NCI-H446 (cell line): Measurements from ENCODE around the gene BCAR1.

Experiments used
- DNase-seq, 2 experiments: peaks; one replicate each; lab custom pipeline; 2025; lab: John Stamatoyannopoulos, UW

Gene BCAR1

DNA sequence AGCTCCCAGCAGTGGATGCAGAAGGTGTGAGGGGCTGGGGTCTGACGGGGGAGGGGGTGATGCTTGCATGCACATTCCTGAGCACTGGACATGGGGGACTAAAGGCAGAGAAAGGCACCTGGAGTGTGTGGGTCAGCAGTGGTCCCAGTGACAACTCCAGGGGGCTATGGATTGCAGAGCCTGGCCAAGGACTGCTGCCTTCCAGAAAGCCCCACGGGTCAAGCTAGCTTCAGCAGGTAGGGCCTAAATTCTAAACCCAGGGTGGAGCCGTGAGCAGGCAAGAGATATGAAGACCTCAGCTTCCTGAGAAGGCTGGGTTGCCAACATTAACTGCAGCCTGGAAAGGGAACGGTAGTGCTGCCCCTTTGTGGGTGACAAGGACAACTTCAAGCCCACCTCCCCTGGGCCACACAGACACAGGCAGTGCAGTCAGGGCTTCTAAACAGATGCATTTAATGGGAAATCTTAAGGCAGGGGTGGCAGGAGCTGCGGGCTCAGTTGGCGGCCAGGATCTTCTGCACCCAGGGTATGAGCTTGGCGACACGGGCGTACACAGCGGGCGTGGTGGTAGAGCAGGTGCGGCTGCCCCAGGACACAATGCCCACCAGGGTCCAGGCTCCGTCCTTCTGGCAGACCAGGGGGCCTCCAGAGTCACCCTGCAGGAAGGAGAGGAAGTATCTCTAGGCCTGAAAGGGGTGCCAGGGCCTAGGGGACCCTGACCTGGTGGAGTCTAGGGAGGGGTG is 47.6 kb downstream of the BCAR1 start:
- no peak for DNase-seq

DNA sequence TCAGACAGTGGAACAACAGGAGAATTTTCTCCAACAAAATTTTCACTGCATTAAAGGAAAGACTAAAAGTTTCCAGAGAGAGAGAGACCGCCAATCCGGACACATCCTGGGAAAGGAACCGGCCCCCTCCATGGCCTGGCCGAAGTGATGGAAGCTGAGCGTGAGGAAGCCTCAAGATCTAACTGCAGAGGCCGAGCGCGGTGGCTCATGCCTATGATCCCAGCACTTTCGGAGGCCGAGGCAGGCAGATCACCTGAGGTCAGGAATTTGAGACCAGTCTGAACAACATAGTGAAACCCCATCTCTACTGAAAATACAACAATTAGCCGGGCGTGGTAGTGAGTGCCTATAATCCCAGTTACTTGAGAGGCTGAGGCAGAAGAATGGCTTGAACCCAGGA is 48.3 kb downstream of the BCAR1 start:
- no peak for DNase-seq

DNA sequence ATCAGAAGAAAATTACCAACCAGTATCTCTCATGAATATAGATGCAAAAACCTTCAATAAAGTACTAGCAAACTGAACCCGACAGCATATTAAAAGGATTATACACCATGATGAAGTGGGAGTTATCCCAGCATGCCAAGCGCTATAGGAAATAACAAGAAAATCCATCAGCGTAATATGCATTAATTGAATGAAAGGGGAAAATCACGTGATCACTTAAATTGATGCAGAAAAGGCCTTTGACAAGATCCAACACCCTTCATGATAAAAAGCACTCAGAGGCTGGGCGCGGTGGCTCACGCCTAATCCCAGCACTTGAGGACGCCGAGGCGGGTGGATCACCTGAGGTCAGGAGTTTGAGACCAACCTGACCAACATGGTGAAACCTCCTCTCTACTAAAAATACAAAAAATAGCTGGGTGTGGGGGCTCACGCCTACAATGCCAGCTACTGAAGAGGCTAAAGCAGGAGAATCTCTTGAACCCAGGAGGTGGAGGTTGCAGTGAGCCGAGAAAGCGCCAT is 49.3 kb downstream of the BCAR1 start:
- no peak for DNase-seq

DNA sequence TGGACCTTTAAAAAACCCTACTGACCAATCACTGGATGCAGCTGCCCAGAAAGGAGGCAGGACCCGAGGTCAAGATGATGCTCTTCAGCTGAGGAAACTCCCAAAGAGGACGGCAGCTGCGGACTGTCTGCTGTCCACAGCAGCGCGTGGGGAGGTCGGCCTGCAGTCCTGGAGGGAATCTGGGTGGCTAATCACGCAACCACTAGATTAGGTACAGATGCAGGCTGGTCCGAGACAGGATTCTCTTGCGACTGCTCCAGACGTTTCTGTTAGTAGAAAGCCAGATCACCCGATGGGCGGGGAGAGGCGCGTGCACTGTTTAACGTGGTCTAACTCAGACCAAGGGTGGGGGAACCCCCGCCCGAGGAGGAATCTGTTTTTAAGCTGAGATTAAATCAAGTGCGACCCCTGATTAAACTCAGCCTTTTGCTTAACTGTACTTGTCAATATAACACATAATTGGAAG is 53.3 kb downstream of the BCAR1 start:
- DNase-seq = no peak

DNA sequence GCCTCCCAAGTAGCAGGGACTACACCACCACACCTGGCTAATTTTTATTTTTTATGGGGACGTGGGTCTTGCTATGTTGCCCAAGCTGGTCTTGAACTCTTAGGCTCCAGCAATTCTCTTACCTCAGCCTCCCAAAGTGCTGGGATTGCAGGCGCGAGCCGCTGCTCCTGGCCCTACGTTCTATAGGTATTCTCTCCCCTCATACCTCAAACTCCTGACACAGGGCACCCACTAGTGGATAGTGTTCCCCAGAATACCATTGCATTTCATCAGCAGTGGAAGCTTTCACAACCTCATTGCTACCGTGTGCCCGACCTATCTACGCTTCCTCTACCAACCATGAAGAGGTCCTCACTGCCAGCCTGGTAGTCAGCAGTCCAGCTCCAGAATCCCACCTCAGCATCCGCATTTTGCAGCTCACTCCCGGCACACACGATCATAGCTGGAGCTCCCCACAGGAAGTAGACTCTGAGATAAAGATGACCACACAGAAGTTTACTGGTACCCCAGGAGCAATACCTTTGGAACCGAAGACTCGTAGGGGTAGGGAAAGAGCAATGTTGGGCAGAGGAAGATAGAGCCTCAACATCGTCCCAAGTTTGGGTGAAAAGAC is 53.8 kb downstream of the BCAR1 start:
- no peak for DNase-seq

DNA sequence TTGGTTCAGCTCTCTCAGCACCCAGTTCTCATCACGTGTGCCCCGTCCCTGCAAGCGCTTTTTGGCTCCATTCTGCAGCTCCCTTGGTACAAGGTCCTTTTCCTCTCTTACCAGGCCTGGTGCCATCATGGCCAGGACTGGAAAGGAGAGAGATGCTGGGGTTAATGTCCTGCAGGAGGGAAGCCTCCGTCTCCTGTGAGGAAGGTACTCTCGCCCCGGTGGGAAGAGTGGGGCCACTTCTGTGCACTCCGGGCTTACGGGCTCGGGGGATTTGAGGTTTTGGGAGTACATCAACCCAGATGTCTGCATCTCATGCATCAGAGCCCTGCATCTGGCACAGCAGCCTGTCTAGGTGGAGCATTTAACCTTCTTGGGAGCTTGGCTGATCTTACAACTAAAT is 54.6 kb downstream of the BCAR1 start:
- no peak for DNase-seq

DNA sequence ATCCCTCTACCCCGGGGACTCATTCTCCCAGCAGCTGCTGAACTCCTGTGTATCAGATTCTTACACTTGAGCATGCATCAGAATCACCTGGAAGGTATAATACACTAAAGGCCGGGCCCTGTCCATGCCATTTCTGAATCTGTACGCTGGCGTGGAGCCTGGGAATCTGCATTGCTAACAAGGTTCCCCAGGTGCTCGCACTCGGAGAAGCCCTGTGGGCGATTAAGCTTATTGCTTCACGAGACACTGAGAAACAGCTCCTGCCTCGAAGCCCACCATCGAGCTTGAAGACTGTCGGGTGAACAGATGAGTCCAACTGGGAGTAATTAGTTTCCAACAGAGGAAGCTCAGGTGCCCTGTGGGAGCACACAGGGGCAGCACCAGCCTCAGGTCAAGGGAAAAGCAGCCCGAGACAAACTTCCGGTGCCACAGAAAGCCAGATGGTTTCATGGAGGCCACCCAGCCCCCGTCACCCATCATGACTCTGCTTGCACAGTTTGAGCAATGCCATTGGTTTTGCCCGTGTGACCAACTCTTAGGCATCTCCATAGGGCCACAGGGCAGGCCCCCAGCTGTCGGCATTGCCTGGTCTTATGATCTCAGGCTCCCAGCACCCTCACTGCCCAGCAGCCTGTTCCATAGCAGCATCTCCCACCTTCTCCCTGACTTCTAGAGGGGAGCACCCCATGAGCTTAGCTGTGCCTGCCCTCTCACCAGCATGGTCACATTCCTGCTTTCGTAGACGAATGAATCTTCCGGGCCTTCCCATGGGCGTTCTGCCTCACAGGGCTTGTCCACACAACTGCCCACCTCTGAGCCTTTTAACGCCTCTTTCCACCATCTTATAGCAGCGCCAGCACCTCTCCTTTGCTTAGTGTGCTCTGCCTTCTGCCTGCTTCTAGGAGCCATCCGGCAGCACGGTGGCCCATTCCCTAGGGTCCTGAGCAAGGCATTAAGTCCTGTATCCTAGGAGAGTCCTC is 55.3 kb downstream of the BCAR1 start:
- DNase-seq = no peak

DNA sequence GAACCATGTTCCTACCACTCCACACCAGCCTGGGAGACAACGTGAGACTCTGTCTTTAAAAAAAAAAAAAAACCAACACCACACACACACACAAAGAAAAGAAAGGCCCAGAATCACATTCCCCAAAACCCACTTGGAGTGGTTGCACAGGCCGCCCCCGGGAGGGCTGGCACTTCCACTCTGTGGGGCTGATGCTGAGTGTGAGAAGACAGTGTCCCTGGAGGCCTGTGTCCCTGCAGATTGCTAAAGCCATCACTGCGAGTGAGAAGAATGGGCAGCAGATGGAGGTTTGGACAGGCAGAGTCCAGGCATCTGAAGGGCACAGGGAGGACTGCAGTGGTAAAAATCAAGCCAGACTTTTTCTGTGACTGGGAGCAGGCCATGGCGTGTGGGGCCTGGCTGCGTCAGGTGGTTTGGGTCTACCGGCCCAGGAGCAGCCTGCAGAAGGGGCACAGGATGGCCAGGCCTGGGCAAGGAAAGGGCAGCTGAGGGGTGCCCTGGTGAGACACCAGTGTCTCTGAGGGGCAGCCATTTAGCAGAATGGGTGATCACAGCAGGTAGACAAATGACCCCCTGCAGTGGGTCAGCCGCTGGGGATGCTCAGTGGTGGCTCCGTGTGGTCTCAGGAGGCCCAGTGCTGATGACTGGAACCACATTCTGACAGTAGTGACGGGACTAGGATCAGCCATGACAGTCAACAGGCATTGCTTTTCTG is 57.5 kb downstream of the BCAR1 start:
- DNase-seq = no peak

DNA sequence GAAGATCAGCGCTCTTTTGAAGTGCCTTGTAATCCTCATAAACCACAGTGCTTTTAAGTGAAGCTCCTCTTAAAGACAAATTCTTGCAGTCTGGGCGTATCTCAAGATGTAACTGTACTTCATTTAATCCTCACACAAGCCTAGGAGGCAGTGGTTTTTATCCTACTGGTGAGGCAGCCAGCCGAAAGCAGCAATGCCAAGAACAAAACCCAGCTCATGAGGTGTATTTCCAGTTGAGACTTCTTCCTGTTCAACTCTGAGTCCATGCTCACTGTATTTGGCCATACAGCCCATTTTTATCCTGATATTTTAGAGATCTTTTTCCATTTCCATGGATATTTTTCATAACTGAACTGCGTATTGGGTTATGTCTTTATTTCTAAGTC is 58.2 kb downstream of the BCAR1 start:
- no peak for DNase-seq

DNA sequence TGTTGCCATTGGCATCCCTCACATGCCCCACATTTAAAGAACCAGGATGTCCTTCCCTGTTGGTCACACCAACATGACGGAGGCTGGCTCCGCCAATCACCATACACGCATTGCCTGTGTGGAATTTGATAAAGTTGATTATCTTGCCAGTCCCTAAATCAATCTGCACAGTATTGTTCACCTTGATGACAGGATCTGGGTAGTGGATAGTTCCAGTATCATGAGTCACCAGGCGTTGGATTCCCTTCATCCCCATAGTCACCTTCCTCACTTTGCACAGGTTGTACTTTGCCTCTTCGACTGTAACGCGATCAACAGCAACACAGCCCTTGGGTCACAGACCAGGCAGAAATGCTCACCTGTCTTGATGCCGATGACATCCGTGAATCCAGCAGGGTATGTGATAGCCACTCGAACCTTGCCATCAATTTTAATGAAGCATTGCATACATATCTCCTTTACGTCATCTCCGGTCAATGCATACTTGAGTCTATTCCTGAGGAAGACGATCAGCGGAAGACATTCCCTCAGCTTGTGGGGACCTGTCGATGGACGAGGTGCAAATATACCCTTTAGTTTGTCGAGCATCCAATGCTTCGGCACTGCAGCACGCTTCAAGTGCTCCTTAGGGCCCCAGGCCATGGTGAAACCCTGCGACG is 58.7 kb downstream of the BCAR1 start:
- DNase-seq = no peak

DNA sequence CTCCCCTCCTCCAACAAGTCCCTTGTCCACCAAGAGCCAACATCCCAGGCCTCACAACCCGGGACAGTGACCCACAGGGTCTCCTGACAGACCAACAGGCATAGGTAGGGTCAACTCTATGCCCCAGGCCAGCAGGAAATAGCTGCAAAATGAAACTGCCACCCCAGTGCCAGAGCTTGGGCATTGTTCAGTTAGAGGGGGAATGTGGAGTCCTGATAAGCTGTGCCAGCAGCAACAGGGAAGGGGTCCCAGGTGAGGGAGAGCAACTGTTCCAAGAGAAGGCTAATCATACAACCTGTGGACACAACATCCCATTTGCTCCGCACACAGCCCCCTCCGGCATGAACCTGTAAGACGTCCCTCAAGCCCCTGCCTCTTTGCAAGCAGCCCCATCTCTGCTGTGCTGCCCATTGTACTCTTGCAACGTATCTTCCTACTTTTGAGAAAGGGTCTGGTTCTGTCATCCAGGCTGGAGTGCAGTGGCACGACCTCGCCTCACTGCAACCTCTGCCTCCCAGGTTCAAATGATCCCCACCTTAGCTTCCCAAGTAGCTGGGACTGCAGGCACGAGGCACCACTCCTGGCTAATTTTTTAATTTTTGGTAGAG is 61.7 kb downstream of the BCAR1 start:
- no peak for DNase-seq

DNA sequence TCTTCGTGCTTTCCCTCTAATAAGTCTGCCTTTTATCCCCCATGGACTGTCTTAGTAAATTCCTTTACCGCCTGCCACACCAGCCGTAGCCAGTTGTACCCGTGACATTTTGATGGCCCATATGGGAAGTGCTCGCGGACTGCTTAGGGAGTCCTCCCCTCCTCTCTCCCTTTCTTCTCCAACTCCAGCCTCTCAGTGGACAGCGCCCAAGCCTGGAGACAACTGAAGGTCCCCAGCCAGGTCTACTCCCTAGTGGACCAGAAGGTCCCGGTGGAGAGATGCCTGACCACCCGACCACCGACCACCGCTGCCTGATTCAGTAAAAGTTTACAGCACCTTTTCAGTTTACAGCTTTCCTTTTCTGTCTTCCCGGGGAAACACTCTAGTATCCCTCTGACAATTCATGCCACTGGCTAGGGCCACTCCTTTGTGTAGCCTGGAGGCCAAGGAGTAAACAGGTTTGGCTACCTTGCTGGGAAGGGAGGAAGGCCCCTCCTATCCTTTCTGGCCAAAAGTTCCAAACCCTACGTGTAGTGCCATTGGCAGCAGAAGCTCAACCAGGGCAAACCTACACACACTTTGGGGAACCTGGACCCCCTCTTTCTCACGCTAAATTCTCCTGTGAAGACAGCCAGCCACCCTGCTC is 62.5 kb downstream of the BCAR1 start:
- DNase-seq = no peak

DNA sequence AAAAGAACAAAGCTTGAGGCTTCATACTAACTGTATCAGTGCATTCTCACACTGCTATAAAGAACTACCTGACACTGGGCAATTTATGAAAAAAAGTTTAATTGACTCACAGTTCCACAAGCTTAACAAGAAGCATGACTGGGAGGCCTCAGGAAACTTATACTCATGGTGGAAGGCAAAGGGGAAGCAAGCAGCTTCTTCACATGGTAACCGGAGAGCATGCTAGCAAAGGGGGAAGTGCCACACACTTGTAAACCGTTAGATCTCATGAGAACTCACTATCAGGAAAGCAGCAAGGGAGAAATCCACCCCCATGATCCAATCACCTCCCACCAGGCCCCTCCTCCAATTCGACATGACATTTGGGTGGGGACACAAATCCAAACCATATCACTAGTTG is 69.8 kb downstream of the BCAR1 start:
- no peak for DNase-seq

DNA sequence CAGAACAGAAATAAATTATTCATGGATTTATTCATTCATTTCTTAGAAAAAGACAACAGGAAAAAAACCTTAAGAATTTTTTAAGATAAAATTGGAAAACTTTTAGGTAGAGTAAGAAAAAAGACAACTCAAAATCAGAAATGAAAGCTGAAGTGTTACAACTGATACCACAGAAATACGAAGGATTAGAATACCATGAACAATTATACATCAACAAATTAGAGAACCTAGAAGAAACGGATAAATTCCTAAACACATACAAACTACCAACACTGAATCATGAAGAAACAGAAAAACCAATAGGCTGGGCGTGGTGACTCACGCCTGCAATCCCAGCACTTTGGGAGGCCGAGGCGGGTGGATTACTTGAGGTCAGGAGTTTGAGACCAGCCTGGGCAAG is 72.2 kb downstream of the BCAR1 start:
- DNase-seq = no peak
